IPS-NIHi7 (cell line): Measurements from ENCODE around the gene CD81.
A peak's percentile ranks its signal among the peaks of the same experiment; 100 is the strongest.

Source experiments
- DNase-seq: peaks from one replicate; pipeline ENCODE4 v3.0.0; 2012; ENCODE audit warnings: mixed read lengths; ENCODE audit errors: extremely low spot score

The CD81 gene

DNA sequence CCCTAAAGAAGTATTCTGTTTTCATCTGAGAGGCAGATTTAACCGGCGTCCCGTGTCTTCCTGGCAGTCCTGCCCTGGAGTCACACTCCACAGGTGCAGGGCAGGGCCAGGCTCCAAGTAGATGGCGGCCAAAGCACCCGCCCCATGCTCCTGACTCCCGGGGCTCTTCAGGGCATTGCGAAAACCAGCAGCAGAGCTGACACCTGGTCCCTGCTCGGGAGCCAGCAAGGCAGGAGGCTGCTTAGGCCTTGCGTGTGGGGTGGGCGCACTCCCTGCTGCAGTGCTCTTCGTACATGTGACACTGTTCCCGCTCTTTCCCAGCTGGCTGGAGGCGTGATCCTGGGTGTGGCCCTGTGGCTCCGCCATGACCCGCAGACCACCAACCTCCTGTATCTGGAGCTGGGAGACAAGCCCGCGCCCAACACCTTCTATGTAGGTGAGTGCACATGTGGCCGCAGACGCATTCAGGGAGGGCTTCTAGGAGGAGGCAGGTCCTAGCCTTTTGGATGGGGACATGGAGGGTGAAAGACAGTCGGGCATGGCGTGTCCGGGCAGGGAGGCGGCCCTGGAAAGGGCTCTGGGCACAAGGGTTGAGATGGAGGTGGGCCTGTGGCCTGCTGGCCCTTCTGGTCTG, 13.1 kb downstream of the CD81 start:
- DNase-seq: no peak

GRCh38 chr11:2390725-2391151, 13.6 kb downstream of the CD81 start:
- DNase-seq: peak; percentile 64

DNA sequence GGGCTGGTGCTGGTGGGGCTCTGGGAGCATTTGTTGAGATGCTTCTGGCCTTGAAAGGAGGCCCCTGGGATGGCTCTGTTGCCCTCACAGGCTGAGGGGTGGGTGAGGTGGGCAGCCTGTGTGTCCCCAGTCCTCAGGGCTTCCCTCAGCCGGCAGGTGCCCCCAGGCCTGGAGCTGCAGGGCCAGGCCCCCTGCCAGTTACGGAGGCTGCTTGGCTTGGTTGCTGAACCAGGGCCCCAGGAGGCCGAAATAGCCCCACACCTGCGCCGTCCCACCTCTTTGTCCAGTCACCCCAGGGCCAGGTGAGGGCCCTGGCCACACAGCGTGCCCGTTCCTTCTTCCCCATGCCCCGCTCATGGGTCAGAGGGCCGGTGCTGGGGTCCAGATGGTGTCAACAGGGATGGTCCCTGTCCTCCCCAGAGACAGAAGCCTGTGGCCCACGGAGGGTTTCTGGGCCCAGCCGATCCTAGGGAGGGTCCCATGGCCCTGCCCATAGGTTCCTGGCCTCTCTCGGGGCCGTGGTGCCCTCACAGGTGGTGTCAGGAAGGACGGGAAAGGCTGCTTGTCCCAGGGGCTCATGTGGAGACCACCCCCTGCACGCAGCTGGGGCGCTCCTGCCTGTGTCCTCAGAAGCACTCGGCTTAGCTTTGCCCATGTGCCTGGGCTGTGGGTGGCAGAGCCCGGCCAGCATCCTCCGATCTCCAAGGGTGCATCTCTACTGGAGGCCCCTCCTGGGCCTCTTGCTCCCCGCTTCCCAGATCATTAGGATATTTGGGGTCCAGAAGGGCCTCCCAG, 14.3 kb downstream of the CD81 start:
- DNase-seq: no peak

GRCh38 chr11:2392241-2392959, 15.3 kb downstream of the CD81 start:
- no peak for DNase-seq

DNA sequence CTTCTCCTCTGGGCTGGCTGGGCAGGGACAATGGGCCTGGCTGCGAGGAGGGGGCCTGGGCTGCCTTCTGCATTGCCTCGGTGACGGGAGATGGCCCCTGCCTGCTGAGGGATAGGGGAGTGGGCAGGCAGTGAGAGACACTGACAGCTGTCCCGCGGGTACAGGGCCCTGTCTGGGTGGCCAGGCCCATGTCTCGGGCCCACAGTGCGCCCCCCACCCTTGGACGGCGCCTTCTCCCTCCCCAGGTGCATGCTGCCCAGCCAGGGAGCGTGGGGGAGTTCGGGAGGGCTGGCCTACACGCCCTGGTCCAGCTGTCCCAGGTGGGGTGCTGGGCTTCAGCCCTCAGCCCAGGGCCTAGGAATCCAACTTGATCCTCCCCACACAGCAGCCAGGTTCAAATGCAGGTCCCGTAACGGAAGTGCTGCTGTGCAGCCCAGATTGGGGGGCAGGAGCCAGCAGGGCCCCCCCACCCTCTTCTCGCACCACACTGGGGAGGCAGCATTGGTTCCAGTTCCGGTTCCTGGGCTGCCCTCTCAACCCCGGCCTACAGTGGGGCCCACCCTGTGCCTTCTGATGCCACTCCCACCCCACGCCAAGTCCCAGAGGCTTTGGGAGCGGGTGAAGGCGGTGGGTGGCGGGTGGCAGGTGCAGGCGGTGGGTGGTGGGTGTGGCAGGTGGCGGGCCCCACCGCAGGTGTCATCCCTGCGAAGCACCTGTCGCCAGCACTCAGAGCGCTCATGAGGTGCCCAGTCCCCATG, 16.2 kb downstream of the CD81 start:
- no peak for DNase-seq

- no peak for DNase-seq
These were observed 17.1 kb downstream of the CD81 start for GRCh38 chr11:2393941-2394817.

DNA sequence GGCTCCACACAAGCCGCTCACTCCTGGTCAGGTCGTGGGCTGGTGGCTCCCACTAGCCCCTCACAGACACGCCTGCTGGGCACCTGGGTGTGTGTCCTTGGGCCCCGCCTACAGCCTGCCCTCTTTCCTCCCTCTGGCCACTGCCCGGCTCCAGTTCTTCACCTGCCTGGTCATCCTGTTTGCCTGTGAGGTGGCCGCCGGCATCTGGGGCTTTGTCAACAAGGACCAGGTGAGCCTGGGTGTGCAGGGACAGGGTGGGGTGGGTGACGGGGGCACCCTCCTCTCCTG, 17.7 kb downstream of the CD81 start:
- DNase-seq: no peak

- no peak for DNase-seq
These were observed 18.2 kb downstream of the CD81 start for GRCh38 chr11:2395211-2395730.

GRCh38 chr11:2395856-2396255, 18.7 kb downstream of the CD81 start:
- DNase-seq: no peak

DNA sequence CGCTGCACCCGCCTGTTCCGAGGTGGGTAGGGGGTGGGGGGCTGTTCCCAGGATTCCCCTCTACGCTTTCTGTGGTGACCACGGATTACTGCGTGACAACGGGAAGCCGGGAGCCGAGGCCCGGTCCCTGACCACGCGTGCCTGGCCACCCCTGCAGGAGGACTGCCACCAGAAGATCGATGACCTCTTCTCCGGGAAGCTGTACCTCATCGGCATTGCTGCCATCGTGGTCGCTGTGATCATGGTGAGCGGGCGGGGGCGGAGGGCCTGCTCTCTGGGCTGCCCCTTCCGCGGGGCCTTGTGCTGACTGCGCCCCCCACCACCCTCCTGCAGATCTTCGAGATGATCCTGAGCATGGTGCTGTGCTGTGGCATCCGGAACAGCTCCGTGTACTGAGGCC, 19.4 kb downstream of the CD81 start:
- DNase-seq: no peak

DNA sequence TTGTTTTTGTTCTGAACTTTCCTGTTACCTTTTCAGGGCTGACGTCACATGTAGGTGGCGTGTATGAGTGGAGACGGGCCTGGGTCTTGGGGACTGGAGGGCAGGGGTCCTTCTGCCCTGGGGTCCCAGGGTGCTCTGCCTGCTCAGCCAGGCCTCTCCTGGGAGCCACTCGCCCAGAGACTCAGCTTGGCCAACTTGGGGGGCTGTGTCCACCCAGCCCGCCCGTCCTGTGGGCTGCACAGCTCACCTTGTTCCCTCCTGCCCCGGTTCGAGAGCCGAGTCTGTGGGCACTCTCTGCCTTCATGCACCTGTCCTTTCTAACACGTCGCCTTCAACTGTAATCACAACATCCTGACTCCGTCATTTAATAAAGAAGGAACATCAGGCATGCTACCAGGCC, 19.9 kb downstream of the CD81 start:
- no peak for DNase-seq

- DNase-seq: no peak
These were observed 21.7 kb downstream of the CD81 start for GRCh38 chr11:2398664-2399355.

GRCh38 chr11:2399488-2400068, 22.5 kb downstream of the CD81 start:
- peak; percentile 46 for DNase-seq

DNA sequence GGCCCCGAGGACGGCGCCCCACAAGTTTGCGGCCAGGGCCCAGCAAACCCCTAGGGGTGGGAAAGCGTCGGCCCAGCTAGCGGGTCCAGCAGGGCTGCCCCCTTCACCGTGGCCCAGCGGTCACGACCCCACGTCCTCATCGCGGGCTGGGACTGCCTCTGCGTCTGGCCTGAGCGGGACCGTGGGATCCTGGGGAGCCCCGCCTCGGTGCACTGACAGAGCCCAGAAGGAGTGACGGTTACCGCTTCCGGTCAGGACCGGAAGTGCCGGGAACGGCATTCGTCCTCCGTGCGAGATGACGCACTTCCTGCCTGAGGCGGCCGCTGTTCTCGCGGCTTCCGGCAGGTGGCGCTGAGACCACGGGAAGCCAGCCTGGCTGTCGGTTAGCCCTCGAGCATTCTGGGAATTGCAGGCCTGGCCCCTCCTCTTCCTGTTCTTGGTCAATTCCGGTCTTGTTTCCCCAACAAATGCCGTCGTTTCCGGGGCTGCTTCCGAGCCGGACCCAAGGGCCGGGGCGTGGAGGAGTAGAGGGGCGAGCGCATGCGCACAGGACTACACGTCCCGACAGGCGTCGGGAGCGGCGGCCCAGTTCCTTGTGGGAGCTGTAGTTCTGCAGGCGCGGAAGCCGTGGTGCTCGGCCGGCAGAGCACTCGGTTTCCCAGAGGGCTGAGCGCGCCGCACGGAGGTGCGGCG, 23.1 kb downstream of the CD81 start, which contains the start of gene TSSC4:
Gene TSSC4 (plus strand): TSS at position 682 of the 693 bp plus-strand sequence. CDS start 1,884 bp downstream, outside the sequence.
- peak; percentile 99 for DNase-seq

- no peak for DNase-seq
These were observed 23.8 kb downstream of the CD81 start for GRCh38 chr11:2400762-2401435.

DNA sequence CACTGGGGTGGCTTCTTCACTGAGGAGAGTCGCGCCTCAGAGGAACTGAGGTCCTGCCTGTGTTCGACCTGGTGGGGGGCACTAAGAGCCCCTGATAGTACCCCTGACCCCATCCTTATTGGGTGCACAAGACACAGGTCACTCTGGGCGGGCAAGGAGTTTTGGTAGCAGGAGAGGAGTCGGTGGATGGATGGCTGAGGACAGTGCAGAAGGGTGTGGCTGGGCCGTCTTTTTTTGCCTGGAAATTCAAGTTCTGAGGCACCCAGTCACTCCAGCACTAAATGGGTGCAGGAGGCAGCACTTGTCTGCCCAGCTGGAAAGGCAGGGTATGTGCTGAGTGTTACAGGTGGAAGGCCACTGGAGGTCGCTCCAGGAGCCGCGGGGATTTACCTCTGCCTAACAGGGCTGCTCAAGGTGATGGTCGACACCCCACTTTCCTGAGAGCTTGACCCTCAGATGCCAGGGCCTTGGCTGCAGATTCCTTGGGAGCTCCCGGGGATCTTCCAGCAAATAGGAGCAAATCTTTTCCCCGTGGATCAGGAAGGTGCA, 24.4 kb downstream of the CD81 start:
- DNase-seq: no peak

DNA sequence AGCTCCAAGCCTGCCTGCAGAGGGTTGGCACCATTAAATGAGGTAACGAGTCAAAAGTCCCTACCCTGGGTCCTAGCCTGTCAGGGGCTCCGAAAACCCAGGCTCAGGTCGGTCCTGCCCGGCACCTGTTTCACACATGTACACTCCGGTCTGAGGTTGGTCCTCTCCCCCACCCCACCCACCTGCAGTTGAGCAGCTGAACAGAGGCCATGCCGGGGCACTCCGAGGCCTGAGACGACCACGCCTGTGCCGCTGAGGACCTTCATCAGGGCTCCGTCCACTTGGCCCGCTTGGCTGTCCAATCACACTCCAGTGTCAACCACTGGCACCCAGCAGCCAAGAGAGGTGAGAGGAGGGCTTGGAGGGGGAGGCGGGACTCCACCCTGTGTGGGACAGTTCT, 25.0 kb downstream of the CD81 start:
- DNase-seq: no peak

- DNase-seq: no peak
These were observed 26.0 kb downstream of the CD81 start for GRCh38 chr11:2402890-2403645.
